HL-60 (cell line): Measurements from ENCODE around the gene GATD1.

ENCODE experiments used
- DNase-seq, 2 experiments: peaks; one replicate each; pipeline ENCODE4 v3.0.0-alpha.2; 2010 to 2020; ENCODE audit warnings: low read depth in 1 of 2, low spot score in 1 of 2
- H3K27ac ChIP-seq: fragments of 250-450 bp; sonication (Bioruptor Pico); replicated peaks from 2 replicates; pipeline ENCODE4 v1.5.1; 2020; ENCODE audit warnings: mild to moderate bottlenecking, moderate library complexity
- H3K27me3 ChIP-seq: fragments of 250-450 bp; sonication (Bioruptor Pico); 2 replicates; pipeline ENCODE4 v1.5.1; 2021; ENCODE audit warnings: mild to moderate bottlenecking, moderate library complexity; ENCODE audit not compliant: insufficient read depth, poor library complexity, severe bottlenecking
- H3K4me3 ChIP-seq: replicated peaks from 2 replicates; pipeline ENCODE4 v1.5.1; 2011; ENCODE audit warnings: mild to moderate bottlenecking, control low read depth, low read length; ENCODE audit not compliant: insufficient read depth
- GABPA ChIP-seq: IDR thresholded peaks from 2 replicates; pipeline ENCODE4 v1.6.1; 2012; ENCODE audit warnings: low read depth
- POLR2AphosphoS5 ChIP-seq: IDR thresholded peaks from 2 replicates; pipeline ENCODE4 v1.6.1; 2012; ENCODE audit warnings: low read depth
- SPI1 ChIP-seq: IDR thresholded peaks from 2 replicates; pipeline ENCODE4 v1.6.1; 2012; ENCODE audit warnings: low read depth, mild to moderate bottlenecking, borderline replicate concordance
- TF ChIP-seq, protein P1 (sequence below): IDR thresholded peaks from 2 replicates; pipeline ENCODE4 v1.6.1; 2012; ENCODE audit warnings: low read depth; ENCODE audit not compliant: insufficient replicate concordance
- TF ChIP-seq, protein P2 (sequence below): IDR thresholded peaks from one replicate; pipeline ENCODE4 v1.5.1; 2011; ENCODE audit warnings: low read length, control low read depth, inconsistent platforms; ENCODE audit not compliant: insufficient read depth

The GATD1 gene

DNA sequence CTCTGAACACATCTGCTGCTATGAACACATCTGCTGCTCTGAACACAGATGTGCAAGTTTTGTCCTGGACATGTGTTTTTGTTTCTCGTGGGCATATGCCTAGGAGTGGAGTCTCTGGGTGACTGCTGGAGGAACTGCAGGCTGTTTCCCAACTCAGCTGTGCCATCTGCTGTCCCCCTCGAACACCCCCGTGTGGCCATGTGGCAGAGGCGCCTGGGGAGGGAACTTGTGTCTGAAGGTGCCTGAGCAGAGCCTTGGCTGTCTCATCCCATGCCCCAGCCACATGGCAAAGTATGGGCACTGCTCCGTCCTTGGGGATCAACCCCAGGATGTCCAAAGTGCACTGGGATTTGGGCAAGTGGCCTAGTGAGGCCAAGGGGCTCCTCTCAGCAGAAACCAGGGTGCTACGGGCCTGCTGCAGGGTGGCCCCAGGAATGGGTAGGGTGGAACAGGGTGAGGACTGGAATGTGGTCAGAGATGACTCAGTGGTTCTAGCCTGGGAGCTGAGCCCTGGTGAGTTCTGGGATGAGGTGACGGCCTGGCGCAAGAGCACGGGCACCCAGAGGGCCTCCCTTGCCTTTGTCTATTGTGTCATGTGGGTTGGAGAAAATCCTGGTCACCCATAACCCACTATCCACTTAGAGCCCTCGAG is 14.7 kb downstream of the GATD1 start:
- Histone ChIP-seq H3K27ac (peak overlapping the region; percentile 40), H3K4me3 (no peak overlapping the region), H3K27me3 (no peaks in the 10 kb centered on the region)
- TF ChIP-seq, protein P1, sequence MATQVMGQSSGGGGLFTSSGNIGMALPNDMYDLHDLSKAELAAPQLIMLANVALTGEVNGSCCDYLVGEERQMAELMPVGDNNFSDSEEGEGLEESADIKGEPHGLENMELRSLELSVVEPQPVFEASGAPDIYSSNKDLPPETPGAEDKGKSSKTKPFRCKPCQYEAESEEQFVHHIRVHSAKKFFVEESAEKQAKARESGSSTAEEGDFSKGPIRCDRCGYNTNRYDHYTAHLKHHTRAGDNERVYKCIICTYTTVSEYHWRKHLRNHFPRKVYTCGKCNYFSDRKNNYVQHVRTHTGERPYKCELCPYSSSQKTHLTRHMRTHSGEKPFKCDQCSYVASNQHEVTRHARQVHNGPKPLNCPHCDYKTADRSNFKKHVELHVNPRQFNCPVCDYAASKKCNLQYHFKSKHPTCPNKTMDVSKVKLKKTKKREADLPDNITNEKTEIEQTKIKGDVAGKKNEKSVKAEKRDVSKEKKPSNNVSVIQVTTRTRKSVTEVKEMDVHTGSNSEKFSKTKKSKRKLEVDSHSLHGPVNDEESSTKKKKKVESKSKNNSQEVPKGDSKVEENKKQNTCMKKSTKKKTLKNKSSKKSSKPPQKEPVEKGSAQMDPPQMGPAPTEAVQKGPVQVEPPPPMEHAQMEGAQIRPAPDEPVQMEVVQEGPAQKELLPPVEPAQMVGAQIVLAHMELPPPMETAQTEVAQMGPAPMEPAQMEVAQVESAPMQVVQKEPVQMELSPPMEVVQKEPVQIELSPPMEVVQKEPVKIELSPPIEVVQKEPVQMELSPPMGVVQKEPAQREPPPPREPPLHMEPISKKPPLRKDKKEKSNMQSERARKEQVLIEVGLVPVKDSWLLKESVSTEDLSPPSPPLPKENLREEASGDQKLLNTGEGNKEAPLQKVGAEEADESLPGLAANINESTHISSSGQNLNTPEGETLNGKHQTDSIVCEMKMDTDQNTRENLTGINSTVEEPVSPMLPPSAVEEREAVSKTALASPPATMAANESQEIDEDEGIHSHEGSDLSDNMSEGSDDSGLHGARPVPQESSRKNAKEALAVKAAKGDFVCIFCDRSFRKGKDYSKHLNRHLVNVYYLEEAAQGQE: peak; percentile 23
- TF ChIP-seq POLR2AphosphoS5: peak; percentile 96
- no peak for TF ChIP-seq GABPA
- peak; percentile 62; the same call in 1 of the 2 replicates for TF ChIP-seq SPI1
- TF ChIP-seq, protein P2, sequence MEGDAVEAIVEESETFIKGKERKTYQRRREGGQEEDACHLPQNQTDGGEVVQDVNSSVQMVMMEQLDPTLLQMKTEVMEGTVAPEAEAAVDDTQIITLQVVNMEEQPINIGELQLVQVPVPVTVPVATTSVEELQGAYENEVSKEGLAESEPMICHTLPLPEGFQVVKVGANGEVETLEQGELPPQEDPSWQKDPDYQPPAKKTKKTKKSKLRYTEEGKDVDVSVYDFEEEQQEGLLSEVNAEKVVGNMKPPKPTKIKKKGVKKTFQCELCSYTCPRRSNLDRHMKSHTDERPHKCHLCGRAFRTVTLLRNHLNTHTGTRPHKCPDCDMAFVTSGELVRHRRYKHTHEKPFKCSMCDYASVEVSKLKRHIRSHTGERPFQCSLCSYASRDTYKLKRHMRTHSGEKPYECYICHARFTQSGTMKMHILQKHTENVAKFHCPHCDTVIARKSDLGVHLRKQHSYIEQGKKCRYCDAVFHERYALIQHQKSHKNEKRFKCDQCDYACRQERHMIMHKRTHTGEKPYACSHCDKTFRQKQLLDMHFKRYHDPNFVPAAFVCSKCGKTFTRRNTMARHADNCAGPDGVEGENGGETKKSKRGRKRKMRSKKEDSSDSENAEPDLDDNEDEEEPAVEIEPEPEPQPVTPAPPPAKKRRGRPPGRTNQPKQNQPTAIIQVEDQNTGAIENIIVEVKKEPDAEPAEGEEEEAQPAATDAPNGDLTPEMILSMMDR: peak; percentile 50
- DNase-seq: peak; percentile 79 to 95

- Histone ChIP-seq H3K27me3 (no peaks in the 10 kb centered on the region), H3K4me3 (no peak overlapping the region), H3K27ac (no peak overlapping the region; the same call in 1 of the 2 replicates)
- DNase-seq: no peak
- TF ChIP-seq POLR2AphosphoS5 (peak; percentile 18; the same call in 1 of the 2 replicates), GABPA (no peak), SPI1 (no peak)
- TF ChIP-seq, protein P1: no peak
- TF ChIP-seq, protein P2: no peak
Observed at GRCh38 chr11:761526-762108, 15.7 kb downstream of the GATD1 start.

DNA sequence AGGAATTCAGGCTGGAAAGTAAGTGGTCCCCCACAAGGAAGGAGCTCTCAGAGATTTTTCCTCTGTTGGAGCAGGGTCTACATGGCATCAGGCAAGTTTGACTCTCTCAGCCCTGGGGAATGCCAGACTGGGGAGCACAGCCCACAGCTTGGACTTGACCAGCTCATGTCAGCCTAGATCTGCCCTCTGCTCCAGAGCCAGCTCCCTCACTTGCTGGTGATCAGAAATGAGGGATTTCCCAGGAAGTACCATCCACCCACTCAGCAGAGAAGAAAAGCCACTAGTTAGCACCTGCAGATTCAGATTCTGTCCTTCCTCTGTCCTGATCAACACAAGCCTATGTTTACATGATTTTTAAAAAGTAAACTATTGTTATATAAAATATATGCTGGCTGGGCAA is 17.1 kb downstream of the GATD1 start:
- Histone ChIP-seq H3K27me3 (no peaks in the 10 kb centered on the region), H3K4me3 (no peak overlapping the region), H3K27ac (no peak overlapping the region)
- no peak for DNase-seq
- TF ChIP-seq, protein P2: no peak
- TF ChIP-seq POLR2AphosphoS5 (no peak), GABPA (no peak)
